SK-N-SH (cell line): ENCODE data around the gene ZBTB46. TPM values are rescaled to one million over a fixed set of nuclear protein-coding genes. Genes with fewer than 3 reads are reported as not detected.

ENCODE experiments used
- CTCF ChIA-PET: fragments of 300-600, 350-600 bp; formaldehyde crosslinking; extraction: SDS; loops from one replicate; lab custom pipeline; 2021; lab: Yijun Ruan, JAX
- POLR2A ChIA-PET: fragments of 350-600 bp; sonication (Branson Sonifier 250); formaldehyde crosslinking; extraction: SDS; loops from one replicate; lab custom pipeline; 2020; ENCODE audit warnings: antibody characterized with exemption, inconsistent platforms; lab: Yijun Ruan, JAX
- DNase-seq: peaks from one replicate; pipeline ENCODE4 v3.0.0; 2012
- H2AFZ ChIP-seq: fragments of 200-600 bp; sonication (generic); 2 replicates; pipeline ENCODE4 v1.8.1; 2016; ENCODE audit warnings: antibody characterized with exemption, mild to moderate bottlenecking, low read depth
- H3F3A ChIP-seq: fragments of 200-600 bp; sonication (generic); replicated peaks from 2 replicates; pipeline ENCODE3; 2016; ENCODE audit warnings: antibody characterized with exemption, mild to moderate bottlenecking; ENCODE audit not compliant: insufficient read depth
- H3K27ac ChIP-seq, 2 experiments: fragments of 200-500 bp in 1 of 2; fragments of 200-600 bp in 1 of 2; sonication (Bioruptor generic) in 1 of 2; sonication (generic), shearing (Covaris generic) in 1 of 2; 2 replicates each; pipeline versions ENCODE4 v1.5.1 to v1.6.1; 2014 to 2016; ENCODE audit warnings: low read depth in 2 of 2, inconsistent platforms in 1 of 2, low read length in 1 of 2, mild to moderate bottlenecking in 1 of 2, mixed read lengths in 1 of 2
- H3K27me3 ChIP-seq: fragments of 200-600 bp; sonication (generic), shearing (Covaris generic); 2 replicates; pipeline ENCODE4 v1.6.1; 2016; ENCODE audit warnings: mixed run types; ENCODE audit not compliant: insufficient read depth
- H3K36me3 ChIP-seq, 2 experiments: fragments of 200-500 bp in 1 of 2; fragments of 200-600 bp in 1 of 2; sonication (Bioruptor generic) in 1 of 2; sonication (generic) in 1 of 2; replicated peaks in 1 of 2; 2 replicates each; pipeline versions ENCODE3 to v1.5.1; 2014 to 2016; ENCODE audit warnings: low read length in 1 of 2, mild to moderate bottlenecking in 1 of 2; ENCODE audit not compliant: insufficient read depth in 2 of 2, control insufficient read depth in 1 of 2
- H3K4me1 ChIP-seq, 2 experiments: fragments of 200-500 bp in 1 of 2; fragments of 200-600 bp in 1 of 2; sonication (Bioruptor generic) in 1 of 2; sonication (generic), shearing (Covaris generic) in 1 of 2; 2 replicates each; pipeline versions ENCODE4 v1.5.1 to v1.6.1; 2014 to 2016; ENCODE audit warnings: low read depth in 1 of 2, low read length in 1 of 2, mixed run types in 1 of 2; ENCODE audit not compliant: insufficient read depth in 2 of 2, control insufficient read depth in 1 of 2
- H3K4me2 ChIP-seq: fragments of 200-600 bp; sonication (generic), shearing (Covaris generic); 2 replicates; pipeline ENCODE4 v1.6.1; 2017; ENCODE audit warnings: mixed run types
- H3K4me3 ChIP-seq, 2 experiments: fragments of 200-500 bp in 1 of 2; fragments of 200-600 bp in 1 of 2; sonication (Bioruptor generic) in 1 of 2; sonication (generic), shearing (Covaris generic) in 1 of 2; 2 replicates each; pipeline versions ENCODE4 v1.5.1 to v1.8.1; 2014 to 2016; ENCODE audit warnings: low read depth in 2 of 2, inconsistent platforms in 1 of 2, low read length in 1 of 2, mild to moderate bottlenecking in 1 of 2, mixed read lengths in 1 of 2, moderate library complexity in 1 of 2
- H3K79me2 ChIP-seq: fragments of 200-600 bp; sonication (generic); 2 replicates; pipeline ENCODE4 v1.8.1; 2017; ENCODE audit warnings: mild to moderate bottlenecking; ENCODE audit not compliant: insufficient read depth
- H3K9ac ChIP-seq: fragments of 200-600 bp; sonication (generic); 2 replicates; pipeline ENCODE4 v1.6.1; 2017; ENCODE audit warnings: mixed run types
- H3K9me2 ChIP-seq: fragments of 200-600 bp; sonication (generic); 2 replicates; pipeline ENCODE4 v1.6.1; 2017; ENCODE audit warnings: mixed run types
- H3K9me3 ChIP-seq: fragments of 200-600 bp; sonication (generic); 2 replicates; pipeline ENCODE4 v1.6.1; 2017; ENCODE audit warnings: mixed run types, mild to moderate bottlenecking, moderate library complexity
- H4K20me1 ChIP-seq: fragments of 200-600 bp; sonication (generic); 2 replicates; pipeline ENCODE4 v1.6.1; 2017; ENCODE audit warnings: mild to moderate bottlenecking, mixed run types; ENCODE audit not compliant: insufficient read depth
- EP300 ChIP-seq, 2 experiments: IDR thresholded peaks; 2 replicates each; pipeline versions ENCODE4 v1.4.0 to v1.6.1; 2012; ENCODE audit warnings: borderline replicate concordance in 1 of 2, low read depth in 1 of 2, low read length in 1 of 2
- FOSL2 ChIP-seq: IDR thresholded peaks from 2 replicates; pipeline ENCODE4 v1.4.0; 2012; ENCODE audit warnings: low read depth, mild to moderate bottlenecking, moderate library complexity, borderline replicate concordance
- FOXJ3 ChIP-seq: sonication (generic); formaldehyde crosslinking; IDR thresholded peaks from 2 replicates; pipeline ENCODE4 v1.5.1; 2020; ENCODE audit warnings: mild to moderate bottlenecking, missing genetic modification reagents
- GABPA ChIP-seq: IDR thresholded peaks from 2 replicates; pipeline ENCODE4 v1.4.0; 2012; ENCODE audit warnings: low read depth, mild to moderate bottlenecking
- GATA2 ChIP-seq: sonication (generic); formaldehyde crosslinking; IDR thresholded peaks from 2 replicates; pipeline ENCODE4 v1.5.0; 2020; ENCODE audit warnings: mild to moderate bottlenecking, missing genetic modification reagents
- JUND ChIP-seq: IDR thresholded peaks from 2 replicates; pipeline ENCODE4 v1.4.0; 2012
- NRF1 ChIP-seq: IDR thresholded peaks from 2 replicates; pipeline ENCODE4 v1.6.1; 2012; ENCODE audit warnings: low read depth, mild to moderate bottlenecking, low read length
- POLR2AphosphoS5 ChIP-seq: IDR thresholded peaks from 2 replicates; pipeline ENCODE4 v1.6.1; 2012; ENCODE audit warnings: low read depth, low read length
- RAD21 ChIP-seq: IDR thresholded peaks from 2 replicates; pipeline ENCODE4 v1.6.1; 2012; ENCODE audit warnings: mild to moderate bottlenecking, low read length
- RCOR1 ChIP-seq: fragments of 150-350 bp; IDR thresholded peaks from 2 replicates; pipeline ENCODE4 v1.6.1; 2017; ENCODE audit warnings: antibody characterized with exemption, low read length
- TAF1 ChIP-seq: IDR thresholded peaks from 2 replicates; pipeline ENCODE4 v1.6.1; 2012; ENCODE audit warnings: low read depth, mild to moderate bottlenecking, low read length, moderate library complexity, borderline replicate concordance
- TCF12 ChIP-seq: IDR thresholded peaks from 2 replicates; pipeline ENCODE4 v1.4.0; 2012
- TEAD4 ChIP-seq: IDR thresholded peaks from 2 replicates; pipeline ENCODE4 v1.4.0; 2012; ENCODE audit warnings: mild to moderate bottlenecking, borderline replicate concordance; ENCODE audit not compliant: insufficient read depth
- WGBS: methylation state at CpG from one replicate; pipeline ENCODE4 v1.1.6; 2017; ENCODE audit warnings: low lambda C conversion rate; 5-methylcytosine and 5-hydroxymethylcytosine counted together
- polyA plus RNA-seq, 3 experiments: library from polyadenylated mRNA; depleted of rRNA; stranded (reverse); fragments of >200 nt; gene quantifications; 2 replicates each; pipeline ENCODE4 v1.2.3, GENCODE V29; 2012
- TF ChIP-seq, protein P1 (sequence below): IDR thresholded peaks from 2 replicates; pipeline ENCODE4 v1.4.0; 2012; ENCODE audit warnings: low read depth, borderline replicate concordance
- TF ChIP-seq, protein P2 (sequence below): IDR thresholded peaks from 2 replicates; pipeline ENCODE4; 2012
- TF ChIP-seq, protein P3 (sequence below): IDR thresholded peaks from 2 replicates; pipeline ENCODE4 v1.4.0; 2012; ENCODE audit warnings: low read depth, borderline replicate concordance

The ZBTB46 gene
- polyA plus RNA-seq, 1 of the 3 experiments (the other 2 are of a cell fraction) = 0.15 TPM

DNA sequence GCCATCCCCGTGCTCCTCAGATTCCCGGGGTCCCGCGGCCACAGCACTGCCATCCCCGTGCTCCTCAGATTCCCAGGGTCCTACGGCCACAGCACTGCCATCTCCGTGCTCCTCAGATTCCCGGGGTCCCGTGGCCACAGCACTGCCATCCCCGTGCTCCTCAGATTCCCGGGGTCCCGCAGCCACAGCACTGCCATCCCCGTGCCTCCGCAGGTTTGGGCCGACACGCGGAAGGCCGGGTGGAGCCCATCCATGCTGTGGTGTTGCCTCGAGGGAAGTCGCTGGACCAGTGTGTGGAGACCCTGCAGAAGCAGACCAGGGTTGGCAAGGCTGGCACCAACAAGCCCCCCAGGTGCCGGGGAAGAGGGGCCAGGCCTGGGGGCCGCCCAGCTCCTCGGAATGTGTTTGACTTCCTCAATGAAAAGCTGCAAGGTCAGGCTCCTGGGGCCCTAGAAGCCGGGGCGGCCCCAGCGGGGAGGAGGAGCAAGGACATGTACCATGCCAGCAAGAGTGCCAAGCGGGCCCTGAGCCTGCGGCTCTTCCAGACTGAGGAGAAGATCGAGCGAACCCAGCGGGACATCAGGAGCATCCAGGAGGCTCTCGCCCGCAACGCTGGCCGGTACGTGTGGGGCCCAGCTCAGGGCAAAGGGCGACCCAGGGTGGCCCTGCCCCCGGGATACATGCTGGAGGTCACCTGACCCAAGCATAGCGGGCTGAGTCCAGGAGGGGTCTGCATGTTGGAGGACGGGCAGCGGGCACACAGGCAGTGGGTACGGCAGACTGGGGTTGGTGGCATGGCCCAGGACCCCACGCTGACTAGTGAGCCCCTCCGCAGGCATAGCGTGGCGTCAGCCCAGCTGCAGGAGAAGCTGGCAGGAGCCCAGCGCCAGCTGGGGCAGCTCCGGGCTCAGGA lies 95.9 kb downstream of the ZBTB46 start:
- no peak overlapping the region for H2AFZ ChIP-seq
- no peak for TF ChIP-seq POLR2AphosphoS5
- TF ChIP-seq, protein P1, sequence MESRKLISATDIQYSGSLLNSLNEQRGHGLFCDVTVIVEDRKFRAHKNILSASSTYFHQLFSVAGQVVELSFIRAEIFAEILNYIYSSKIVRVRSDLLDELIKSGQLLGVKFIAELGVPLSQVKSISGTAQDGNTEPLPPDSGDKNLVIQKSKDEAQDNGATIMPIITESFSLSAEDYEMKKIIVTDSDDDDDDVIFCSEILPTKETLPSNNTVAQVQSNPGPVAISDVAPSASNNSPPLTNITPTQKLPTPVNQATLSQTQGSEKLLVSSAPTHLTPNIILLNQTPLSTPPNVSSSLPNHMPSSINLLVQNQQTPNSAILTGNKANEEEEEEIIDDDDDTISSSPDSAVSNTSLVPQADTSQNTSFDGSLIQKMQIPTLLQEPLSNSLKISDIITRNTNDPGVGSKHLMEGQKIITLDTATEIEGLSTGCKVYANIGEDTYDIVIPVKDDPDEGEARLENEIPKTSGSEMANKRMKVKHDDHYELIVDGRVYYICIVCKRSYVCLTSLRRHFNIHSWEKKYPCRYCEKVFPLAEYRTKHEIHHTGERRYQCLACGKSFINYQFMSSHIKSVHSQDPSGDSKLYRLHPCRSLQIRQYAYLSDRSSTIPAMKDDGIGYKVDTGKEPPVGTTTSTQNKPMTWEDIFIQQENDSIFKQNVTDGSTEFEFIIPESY = no peak
- no peak for TF ChIP-seq GABPA
- no peak for TF ChIP-seq TEAD4
- no peak for TF ChIP-seq TCF12
- TF ChIP-seq JUND = no peak
- TF ChIP-seq NRF1 = no peak
- TF ChIP-seq, protein P2, sequence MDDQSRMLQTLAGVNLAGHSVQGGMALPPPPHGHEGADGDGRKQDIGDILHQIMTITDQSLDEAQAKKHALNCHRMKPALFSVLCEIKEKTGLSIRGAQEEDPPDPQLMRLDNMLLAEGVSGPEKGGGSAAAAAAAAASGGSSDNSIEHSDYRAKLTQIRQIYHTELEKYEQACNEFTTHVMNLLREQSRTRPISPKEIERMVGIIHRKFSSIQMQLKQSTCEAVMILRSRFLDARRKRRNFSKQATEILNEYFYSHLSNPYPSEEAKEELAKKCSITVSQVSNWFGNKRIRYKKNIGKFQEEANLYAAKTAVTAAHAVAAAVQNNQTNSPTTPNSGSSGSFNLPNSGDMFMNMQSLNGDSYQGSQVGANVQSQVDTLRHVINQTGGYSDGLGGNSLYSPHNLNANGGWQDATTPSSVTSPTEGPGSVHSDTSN = no peak
- no peak for TF ChIP-seq RAD21
- TF ChIP-seq, protein P3, sequence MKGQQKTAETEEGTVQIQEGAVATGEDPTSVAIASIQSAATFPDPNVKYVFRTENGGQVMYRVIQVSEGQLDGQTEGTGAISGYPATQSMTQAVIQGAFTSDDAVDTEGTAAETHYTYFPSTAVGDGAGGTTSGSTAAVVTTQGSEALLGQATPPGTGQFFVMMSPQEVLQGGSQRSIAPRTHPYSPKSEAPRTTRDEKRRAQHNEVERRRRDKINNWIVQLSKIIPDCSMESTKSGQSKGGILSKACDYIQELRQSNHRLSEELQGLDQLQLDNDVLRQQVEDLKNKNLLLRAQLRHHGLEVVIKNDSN = no peak
- TF ChIP-seq EP300 (IDR thresholded peaks at IDR 0.05; ENCODE audit: borderline replicate concordance in 1 of 2, low read depth in 1 of 2, low read length in 1 of 2) = no peak
- TF ChIP-seq RCOR1 = no peak
- TF ChIP-seq GATA2 (CRISPR knock-in tag) = no peak
- no peak for TF ChIP-seq FOXJ3 (CRISPR knock-in tag)
- TF ChIP-seq FOSL2 = no peak
- no peak for TF ChIP-seq TAF1
- TF ChIP-seq, all 33 proteins: peak for 0
- peak; percentile 22 for DNase-seq
- Histone ChIP-seq H3K4me2 (no peak overlapping the region), H4K20me1 (peaks cover 8% of the 10 kb centered on the region; the same call in 1 of the 2 replicates), H3K79me2 (peaks cover 18% of the 10 kb centered on the region), H3K27ac (no peak overlapping the region), H3F3A (peaks cover 17% of the 10 kb centered on the region), H3K9me2 (no peaks in the 10 kb centered on the region), H3K36me3 (peaks cover 2 to 18% of the 10 kb centered on the region in 2 experiments), H3K4me1 (peaks cover 0 to 3% of the 10 kb centered on the region in 2 experiments; a peak in 1 of 4 replicates), H3K9ac (no peak overlapping the region), H3K27me3 (no peaks in the 10 kb centered on the region), H3K9me3 (no peaks in the 10 kb centered on the region), H3K4me3 (no peak overlapping the region)
- WGBS = 96% methylated on average over 28 of the region's 48 CpGs
- CTCF ChIA-PET = interaction anchor here (1.4 kb wide), 1 partner anchor 10 kb away, joined by 3 read pairs; no protein-coding TSS in a partner anchor
- POLR2A ChIA-PET = no interaction called here
